EL (cell line): ENCODE data around the gene LGALS14.
A peak's percentile ranks its signal among the peaks of the same experiment; 100 is the strongest.
"Not testable (repeated sequence)": the region's sequence is repeated elsewhere in the genome, so short reads cannot be mapped to it uniquely, and the experiment has no call there.

Experiments
- DNase-seq: peaks from one replicate; pipeline ENCODE4 v3.0.0-alpha.2; 2016

Gene LGALS14

GRCh38 chr19:39704181-39705044 lies at the start of gene LGALS14:
TSS of gene LGALS14 (plus strand) at chr19:39704481. CDS start at chr19:39704529, 48 bp downstream.
- DNase-seq = no peak

GRCh38 chr19:39655613-39656012 lies 48.7 kb upstream of the LGALS14 start, which contains the start of gene LGALS16:
TSS of gene LGALS16 (plus strand) at chr19:39655913. CDS start at chr19:39655962, 49 bp downstream.
- DNase-seq = no peak

- no peak for DNase-seq
These were observed 44.5 kb upstream of the LGALS14 start for GRCh38 chr19:39659791-39660190.

GRCh38 chr19:39660661-39661060 lies 43.6 kb upstream of the LGALS14 start:
- no peak for DNase-seq

- DNase-seq = no peak
These were observed 42.7 kb upstream of the LGALS14 start for GRCh38 chr19:39661565-39661964.

DNA sequence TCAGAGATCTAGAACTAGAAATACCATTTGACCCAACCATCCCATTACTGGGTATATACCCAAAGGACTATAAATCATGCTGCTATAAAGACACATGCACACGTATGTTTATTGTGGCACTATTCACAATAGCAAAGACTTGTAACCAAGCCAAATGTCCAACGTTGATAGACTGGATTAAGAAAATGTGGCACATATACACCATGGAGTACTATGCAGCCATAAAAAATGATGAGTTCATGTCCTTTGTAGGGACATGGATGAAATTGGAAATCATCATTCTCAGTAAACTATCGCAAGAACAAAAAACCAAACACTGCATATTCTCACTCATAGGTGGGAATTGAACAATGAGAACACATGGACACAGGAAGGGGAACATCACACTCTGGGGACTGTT lies 34.4 kb upstream of the LGALS14 start:
- DNase-seq = not testable (repeated sequence)

- no peak for DNase-seq
These were observed 33.3 kb upstream of the LGALS14 start for GRCh38 chr19:39670998-39671397.

DNA sequence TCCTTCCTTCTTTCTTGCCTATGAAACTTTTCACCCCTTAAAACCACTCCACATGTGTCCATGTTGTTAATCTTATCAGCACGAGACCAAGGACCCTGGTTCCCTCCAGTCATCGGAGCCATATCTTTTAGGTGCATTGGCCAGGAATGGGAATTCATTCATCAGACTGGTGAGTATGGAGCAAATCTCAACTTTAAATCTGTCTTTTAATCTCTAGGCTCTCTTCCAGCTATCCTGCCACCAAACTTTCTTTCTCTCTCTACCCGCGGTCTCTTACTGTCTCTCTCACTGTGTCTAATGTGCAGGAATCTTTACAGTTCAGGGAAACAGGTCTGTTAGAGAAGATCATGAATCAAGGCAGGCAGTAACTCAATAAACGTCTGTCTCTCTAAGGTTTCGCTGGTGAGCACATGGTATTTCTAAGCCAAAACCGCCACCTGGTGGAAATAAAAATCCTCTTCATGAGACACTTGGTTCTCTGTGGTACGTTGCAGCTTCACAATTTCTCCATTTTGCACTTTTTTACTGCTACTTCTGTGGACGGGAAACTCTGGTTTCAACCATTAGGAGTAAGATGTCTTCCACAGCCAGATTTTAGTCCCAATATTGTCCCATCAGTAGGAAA lies 32.4 kb upstream of the LGALS14 start:
- peak; percentile 47 for DNase-seq

- DNase-seq = no peak
These were observed 31.8 kb upstream of the LGALS14 start for GRCh38 chr19:39672473-39672872.

GRCh38 chr19:39673862-39674261 lies 30.4 kb upstream of the LGALS14 start:
- DNase-seq = not testable (repeated sequence)

GRCh38 chr19:39676004-39676403 lies 28.3 kb upstream of the LGALS14 start:
- DNase-seq = no peak

GRCh38 chr19:39677961-39678889 lies 26.1 kb upstream of the LGALS14 start:
- DNase-seq = no peak

DNA sequence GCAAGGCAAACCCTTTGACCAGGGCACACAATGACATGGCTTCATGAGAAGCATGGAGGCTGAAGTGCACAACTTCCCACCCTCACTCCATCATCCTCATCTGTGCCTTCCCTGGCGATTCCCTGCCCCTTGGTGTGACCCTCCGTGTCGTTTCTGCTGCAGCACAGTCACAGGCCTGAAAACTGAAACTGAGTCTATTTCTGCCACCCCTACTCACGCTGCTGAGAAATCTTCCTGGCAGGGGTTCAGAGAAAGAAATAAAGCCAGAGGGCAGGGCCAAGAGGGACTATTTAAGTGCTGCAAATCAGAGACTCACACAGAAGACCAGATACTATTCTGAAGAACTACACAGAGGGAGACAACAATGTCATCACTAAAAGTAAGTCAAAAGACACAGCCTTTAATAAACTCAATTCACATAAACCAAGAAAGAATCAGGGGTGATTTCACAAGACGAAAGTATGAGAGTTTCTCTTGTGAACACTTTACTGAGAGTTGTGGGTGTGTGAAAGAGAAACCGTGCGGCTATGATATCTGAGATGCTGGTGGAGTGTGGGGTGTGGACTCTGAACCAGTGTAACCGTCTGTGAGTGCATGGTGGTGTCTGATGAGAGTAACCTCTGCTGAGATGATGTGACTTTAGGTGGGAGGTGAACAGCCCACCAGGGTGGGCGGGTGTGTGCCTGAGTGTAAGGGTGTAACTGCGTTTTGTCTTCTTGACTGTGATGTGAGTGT lies 25.1 kb upstream of the LGALS14 start:
- no peak for DNase-seq

DNA sequence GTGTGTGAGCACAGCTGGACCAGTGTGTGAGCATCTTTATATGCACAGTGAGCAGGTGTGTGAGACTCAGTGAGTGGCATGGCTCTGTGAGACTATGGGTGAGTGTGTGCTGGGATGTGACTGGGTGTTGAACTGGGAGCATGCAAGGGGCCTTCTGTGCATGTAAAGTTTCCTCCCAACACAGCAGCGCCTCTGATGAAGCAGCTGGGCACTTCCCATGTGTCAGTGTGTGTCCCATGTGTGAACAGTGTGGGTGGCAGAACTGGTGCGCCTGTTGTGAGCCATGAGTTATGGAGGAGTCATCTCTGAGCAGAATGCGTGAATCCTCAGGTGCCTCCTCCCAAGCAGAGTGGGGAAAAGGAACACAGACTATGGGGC lies 24.5 kb upstream of the LGALS14 start:
- DNase-seq = no peak

- DNase-seq = no peak
These were observed 23.7 kb upstream of the LGALS14 start for GRCh38 chr19:39680593-39680992.

GRCh38 chr19:39681416-39681815 lies 22.9 kb upstream of the LGALS14 start:
- DNase-seq = no peak

- no peak for DNase-seq
These were observed 20.0 kb upstream of the LGALS14 start for GRCh38 chr19:39684267-39684666.

DNA sequence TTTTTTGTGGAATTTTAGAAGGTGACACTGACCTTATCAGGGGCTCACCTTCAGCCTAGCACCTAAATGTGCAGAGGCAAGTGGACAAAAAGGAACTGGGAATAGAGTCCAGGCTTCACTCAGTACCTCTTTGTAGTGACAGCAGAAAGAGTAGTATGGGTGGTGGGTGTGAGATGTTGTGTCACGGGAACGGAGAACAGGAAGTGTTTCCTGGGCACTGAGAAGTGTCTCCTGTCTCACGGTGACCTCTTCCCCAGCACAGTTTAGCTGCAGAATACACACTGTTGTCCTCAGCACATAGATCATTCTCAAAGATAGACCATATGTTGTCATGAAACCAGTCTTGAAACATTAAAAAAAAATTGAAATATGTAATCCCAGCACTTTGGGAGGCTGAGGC lies 17.5 kb upstream of the LGALS14 start:
- no peak for DNase-seq

DNA sequence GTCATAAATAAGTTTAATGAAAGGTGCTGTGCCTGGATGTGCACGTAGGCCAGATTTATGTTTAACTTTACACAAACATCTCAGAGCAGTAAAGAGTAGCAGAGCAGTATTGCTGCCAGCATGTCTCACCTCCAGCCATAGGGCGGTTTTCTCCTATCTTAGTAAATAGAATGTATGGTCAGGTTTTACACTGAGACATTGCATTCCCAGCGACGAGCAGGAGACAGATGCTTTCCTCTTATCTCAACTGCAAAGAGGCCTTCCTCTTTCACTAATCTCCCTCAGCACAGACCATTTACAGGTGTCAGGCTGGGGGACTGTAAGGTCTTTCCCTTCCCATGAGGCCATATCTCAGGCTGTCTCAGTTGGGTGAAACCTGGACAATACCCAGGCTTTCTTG lies 15.6 kb upstream of the LGALS14 start:
- DNase-seq = not testable (repeated sequence)

DNA sequence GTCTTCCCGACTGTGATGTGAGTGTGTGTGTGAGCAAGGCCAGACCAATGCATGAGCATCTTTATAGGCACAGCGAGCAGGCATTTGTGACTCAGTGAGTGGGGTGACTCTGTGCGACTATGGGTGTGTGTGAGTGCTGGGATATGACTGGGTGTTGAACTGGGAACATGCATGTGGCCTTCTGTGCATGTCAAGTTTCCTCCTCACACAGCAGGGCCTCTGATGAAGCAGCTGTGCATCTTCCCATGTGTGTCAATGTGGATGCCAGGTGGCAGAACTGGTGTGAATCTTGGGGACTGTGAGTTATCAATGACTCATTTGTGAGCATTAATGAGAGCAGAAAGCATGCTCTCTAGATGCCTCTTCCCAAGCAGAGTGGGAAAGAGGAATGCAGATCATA lies 12.1 kb upstream of the LGALS14 start:
- no peak for DNase-seq

DNA sequence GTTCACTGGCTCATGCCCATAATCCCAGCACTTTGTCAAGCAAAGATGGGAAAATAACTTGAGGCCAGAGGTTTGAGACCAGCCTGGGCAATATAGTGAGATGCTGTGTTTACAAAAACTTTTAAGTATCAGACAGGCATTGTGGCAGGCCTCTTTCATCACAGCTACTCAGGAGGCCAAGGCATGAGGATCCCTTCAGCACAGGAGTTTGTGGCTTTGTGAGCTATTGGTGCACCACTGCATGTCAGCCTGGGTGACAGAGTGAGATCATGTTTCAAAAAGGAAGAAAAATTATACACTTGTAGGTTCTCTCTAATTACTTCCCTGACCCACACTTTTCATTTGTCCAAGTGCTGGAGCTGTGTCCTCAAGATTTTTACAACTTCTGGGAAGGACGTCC lies 11.5 kb upstream of the LGALS14 start:
- DNase-seq = no peak

GRCh38 chr19:39695759-39696158 lies 8.5 kb upstream of the LGALS14 start:
- no peak for DNase-seq
